ENCODE measurements around the gene SKAP2.

Gene SKAP2

GRCh38 chr7:26629696-26630095 lies 234.7 kb downstream of the SKAP2 start:
- no peak for DNase-seq

DNA sequence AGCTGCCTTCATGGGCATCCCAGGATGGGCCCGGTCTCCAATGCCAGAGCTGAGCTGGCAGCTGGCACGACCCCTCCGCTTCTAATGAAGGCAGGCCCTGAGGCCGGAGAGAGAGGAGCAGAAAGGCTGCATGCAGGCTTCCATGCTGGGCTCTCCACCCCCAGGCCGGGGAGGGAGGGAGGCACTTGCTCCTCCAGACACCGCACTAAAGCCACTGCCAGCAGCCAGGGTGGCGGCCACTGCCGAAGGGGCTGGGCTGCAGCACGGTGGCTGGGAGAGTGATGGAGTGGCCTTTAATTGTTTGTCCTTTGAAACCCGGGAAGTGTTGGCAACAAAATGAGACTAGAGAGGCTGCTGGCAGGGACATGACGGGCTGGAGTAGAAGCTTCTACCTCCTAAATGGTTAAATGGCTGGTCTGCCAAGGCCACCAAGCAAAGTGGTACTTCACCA lies 236.5 kb downstream of the SKAP2 start:
- DNase-seq = no peak

- DNase-seq = no peak
These were observed 237.2 kb downstream of the SKAP2 start for GRCh38 chr7:26627221-26627620.

DNA sequence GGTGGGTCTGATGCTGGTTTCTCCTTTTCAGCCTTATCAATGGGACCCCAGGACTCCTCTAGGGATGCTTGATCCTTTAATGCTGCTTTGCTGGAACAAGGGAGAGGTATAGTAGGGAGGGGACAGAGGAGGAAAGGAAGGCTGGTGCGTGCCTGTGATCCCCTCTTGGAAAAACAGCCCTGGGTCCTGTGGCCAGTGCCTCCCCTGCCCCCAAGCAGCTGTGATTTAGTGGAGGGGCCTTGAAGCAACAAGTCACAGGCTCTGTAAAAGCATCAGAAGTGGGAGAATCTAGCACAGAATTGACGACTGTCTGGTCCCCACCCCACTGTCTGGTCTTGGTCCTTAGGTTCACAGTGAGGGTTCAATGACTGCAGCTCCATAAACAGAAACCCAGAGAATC lies 237.7 kb downstream of the SKAP2 start:
- DNase-seq = no peak

DNA sequence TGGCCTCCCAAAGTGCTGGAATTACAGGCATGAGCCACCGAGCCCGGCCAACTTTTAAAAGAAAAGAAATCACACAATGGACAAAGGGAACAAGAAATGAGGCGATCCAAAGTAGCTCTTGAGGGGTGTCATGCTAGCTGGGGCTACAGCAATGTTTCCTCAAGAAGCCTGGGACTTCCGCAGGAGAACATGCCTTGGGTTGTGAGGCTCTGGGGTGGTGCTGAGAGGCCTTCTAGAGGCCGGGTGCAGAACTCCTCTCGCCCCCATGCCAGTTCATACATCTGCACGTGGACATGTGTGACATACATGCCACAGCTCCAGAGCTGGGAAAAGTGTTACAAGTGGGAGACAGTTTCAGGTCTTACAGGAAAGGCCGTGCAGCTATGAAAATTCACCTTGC lies 238.2 kb downstream of the SKAP2 start:
- DNase-seq = no peak

DNA sequence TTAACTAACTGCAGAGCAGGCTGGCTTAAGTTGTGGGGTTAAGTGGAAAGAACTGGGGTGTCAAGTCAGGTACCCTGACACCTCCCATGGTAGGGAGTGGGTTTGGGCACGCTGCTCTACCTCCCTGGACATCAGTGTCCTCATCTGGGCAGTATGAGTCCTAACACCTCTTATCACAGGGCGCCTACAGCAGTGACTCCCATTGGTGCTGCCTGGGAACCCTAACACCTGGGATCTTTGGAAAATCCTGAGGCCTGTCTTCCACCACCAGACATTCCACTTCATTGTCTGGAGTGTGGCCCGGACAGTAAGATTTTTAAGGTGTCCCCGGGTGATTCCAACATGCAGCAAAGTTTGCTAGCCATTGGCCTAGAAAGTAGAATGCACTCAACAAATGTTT lies 239.1 kb downstream of the SKAP2 start:
- no peak for DNase-seq

GRCh38 chr7:26624839-26625238 lies 239.6 kb downstream of the SKAP2 start:
- no peak for DNase-seq

GRCh38 chr7:26624431-26624830 lies 240.0 kb downstream of the SKAP2 start:
- DNase-seq = no peak

- DNase-seq = no peak
These were observed 244.0 kb downstream of the SKAP2 start for GRCh38 chr7:26620352-26620751.

- DNase-seq = no peak
These were observed 244.9 kb downstream of the SKAP2 start for GRCh38 chr7:26619348-26619984.

DNA sequence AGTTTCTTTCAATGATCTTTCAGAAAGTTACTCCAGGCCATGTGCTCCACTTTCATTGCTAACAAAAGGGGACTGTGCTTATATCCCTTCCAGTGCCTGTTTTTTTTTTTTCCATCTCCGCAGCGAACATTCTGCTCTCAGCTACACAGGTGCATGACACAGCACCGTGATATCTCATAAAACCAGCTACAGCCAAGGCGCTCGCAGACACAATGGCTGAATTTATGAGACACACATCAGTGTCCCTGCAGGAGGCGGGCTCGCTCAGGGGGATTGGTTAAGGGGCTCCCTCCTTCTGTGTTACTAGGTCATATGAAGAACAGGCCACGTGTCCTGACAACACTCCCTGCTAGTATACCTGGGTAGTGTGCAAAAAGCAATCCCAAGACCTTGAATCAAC lies 245.5 kb downstream of the SKAP2 start:
- no peak for DNase-seq

GRCh38 chr7:26618449-26618848 lies 245.9 kb downstream of the SKAP2 start:
- no peak for DNase-seq
